Astrocyte (in vitro differentiated cells and primary cell): ENCODE results near the gene CDHR2. TPM values are rescaled to one million over a fixed set of nuclear protein-coding genes. Genes with fewer than 3 reads are reported as not detected.

Source experiments
- DNase-seq: peaks from one replicate; pipeline ENCODE4 v3.0.0-alpha.2; 2010; ENCODE audit warnings: low read depth
- FAIRE-seq: peaks from 2 replicates; lab custom pipeline; 2011; peaks lifted over from hg19 to GRCh38; lab: Jason Lieb, UNC
- H2AFZ ChIP-seq: 2 replicates; pipeline ENCODE4 v1.6.0; 2012; ENCODE audit warnings: low read depth, low read length, inconsistent platforms
- H3K27ac ChIP-seq: 2 replicates; pipeline ENCODE4 v1.5.1; 2011; ENCODE audit warnings: low read depth, low read length, inconsistent platforms
- H3K27me3 ChIP-seq: 2 replicates; pipeline ENCODE4 v1.6.0; 2011; ENCODE audit warnings: low read length, inconsistent platforms; ENCODE audit not compliant: insufficient read depth
- H3K36me3 ChIP-seq: 2 replicates; pipeline ENCODE4 v1.5.1; 2011; ENCODE audit warnings: low read length, inconsistent platforms; ENCODE audit not compliant: insufficient read depth
- H3K4me1 ChIP-seq: 2 replicates; pipeline ENCODE4 v1.5.1; 2011; ENCODE audit warnings: low read length, inconsistent platforms; ENCODE audit not compliant: insufficient read depth
- H3K4me2 ChIP-seq: 2 replicates; pipeline ENCODE4 v1.6.0; 2012; ENCODE audit warnings: low read length, inconsistent platforms
- H3K4me3 ChIP-seq: 2 replicates; pipeline ENCODE4 v1.5.1; 2011; ENCODE audit warnings: low read depth, mild to moderate bottlenecking, low read length, inconsistent platforms; ENCODE audit not compliant: insufficient read depth
- H3K79me2 ChIP-seq: 2 replicates; pipeline ENCODE4 v1.6.0; 2012; ENCODE audit warnings: mild to moderate bottlenecking, low read length, inconsistent platforms; ENCODE audit not compliant: insufficient read depth
- H3K9ac ChIP-seq: 2 replicates; pipeline ENCODE4 v1.6.0; 2012; ENCODE audit warnings: mild to moderate bottlenecking, low read length, inconsistent platforms
- H3K9me3 ChIP-seq: 2 replicates; pipeline ENCODE4 v1.5.1; 2012; ENCODE audit warnings: low read depth, mild to moderate bottlenecking, low read length, inconsistent platforms; ENCODE audit not compliant: insufficient read depth
- H4K20me1 ChIP-seq: 2 replicates; pipeline ENCODE4 v1.6.0; 2012; ENCODE audit warnings: low read length, inconsistent platforms; ENCODE audit not compliant: insufficient read depth
- H3K27ac Mint-ChIP-seq: one replicate; pipeline ENCODE4 v1.8.0; 2021; ENCODE audit warnings: mild to moderate bottlenecking, mixed read lengths; ENCODE audit not compliant: unreplicated experiment
- H3K27me3 Mint-ChIP-seq: one replicate; pipeline ENCODE4 v1.8.0; 2021; ENCODE audit warnings: low read depth, mixed read lengths; ENCODE audit not compliant: unreplicated experiment
- H3K36me3 Mint-ChIP-seq: one replicate; pipeline ENCODE4 v1.8.0; 2021; ENCODE audit warnings: low read depth, mixed read lengths; ENCODE audit not compliant: unreplicated experiment
- H3K4me1 Mint-ChIP-seq: one replicate; pipeline ENCODE4 v1.8.0; 2021; ENCODE audit warnings: low read depth, mixed read lengths; ENCODE audit not compliant: unreplicated experiment
- H3K4me3 Mint-ChIP-seq: one replicate; pipeline ENCODE4 v1.8.0; 2021; ENCODE audit warnings: mild to moderate bottlenecking, moderate library complexity, mixed read lengths; ENCODE audit not compliant: unreplicated experiment
- H3K9me3 Mint-ChIP-seq: one replicate; pipeline ENCODE4 v1.8.0; 2021; ENCODE audit warnings: mild to moderate bottlenecking, mixed read lengths; ENCODE audit not compliant: unreplicated experiment
- EZH2 ChIP-seq: IDR thresholded peaks from 2 replicates; pipeline ENCODE4 v1.6.1; 2012; ENCODE audit warnings: mild to moderate bottlenecking, low read length, inconsistent platforms; ENCODE audit not compliant: insufficient read depth
- total RNA-seq: library from RNA; stranded (reverse); gene quantifications from 2 replicates; pipeline ENCODE4 v1.2.1, GENCODE V29; 2021
- TF ChIP-seq, protein P1 (sequence below): IDR thresholded peaks from 2 replicates; pipeline ENCODE4 v1.5.1; 2011; ENCODE audit warnings: low read depth, mild to moderate bottlenecking, inconsistent platforms, low read length, moderate library complexity; ENCODE audit not compliant: insufficient read depth

The CDHR2 gene
- total RNA-seq, 1 donor from 2014 or later, result 0.43 TPM

DNA sequence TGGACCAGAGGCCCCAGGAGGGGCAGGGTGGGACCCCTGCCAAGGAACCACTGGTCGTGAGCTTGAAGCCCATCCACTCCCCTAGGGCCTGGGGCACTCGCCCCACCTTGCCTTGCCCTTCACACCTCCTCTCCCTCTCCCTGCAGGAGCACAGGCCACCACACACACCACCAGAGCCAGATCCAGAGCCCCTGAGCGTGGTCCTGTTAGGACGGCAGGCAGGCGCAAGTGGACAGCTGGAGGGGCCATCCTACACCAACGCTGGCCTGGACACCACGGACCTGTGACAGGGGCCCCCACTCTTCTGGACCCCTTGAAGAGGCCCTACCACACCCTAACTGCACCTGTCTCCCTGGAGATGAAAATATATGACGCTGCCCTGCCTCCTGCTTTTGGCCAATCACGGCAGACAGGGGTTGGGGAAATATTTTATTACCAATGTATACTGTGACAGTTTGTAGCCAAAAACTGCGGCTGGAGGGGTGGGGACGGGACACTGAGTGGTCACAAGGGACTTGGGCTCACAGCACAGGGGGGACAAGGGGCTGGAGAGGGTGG, 46.3 kb downstream of the CDHR2 start:
- H3K36me3 ChIP-seq, result no peaks in the 10 kb centered on the region
- peaks cover 5% of the 10 kb centered on the region for H3K4me1 Mint-ChIP-seq
- H3K4me2 ChIP-seq, result no peak overlapping the region
- H4K20me1 ChIP-seq, result no peaks in the 10 kb centered on the region
- peaks cover 5% of the 10 kb centered on the region for H3K9me3 ChIP-seq
- H3K4me3 Mint-ChIP-seq, result no peak overlapping the region
- H3K36me3 Mint-ChIP-seq, result peaks cover 13% of the 10 kb centered on the region
- FAIRE-seq (no peak), DNase-seq (no peak)
- H3K9me3 Mint-ChIP-seq, result peaks cover 7% of the 10 kb centered on the region
- no peaks in the 10 kb centered on the region for H3K4me1 ChIP-seq
- H3K27me3 Mint-ChIP-seq, result peaks cover 41% of the 10 kb centered on the region
- H3K4me3 ChIP-seq, result no peak overlapping the region
- TF ChIP-seq EZH2, result no peak
- TF ChIP-seq, protein P1, sequence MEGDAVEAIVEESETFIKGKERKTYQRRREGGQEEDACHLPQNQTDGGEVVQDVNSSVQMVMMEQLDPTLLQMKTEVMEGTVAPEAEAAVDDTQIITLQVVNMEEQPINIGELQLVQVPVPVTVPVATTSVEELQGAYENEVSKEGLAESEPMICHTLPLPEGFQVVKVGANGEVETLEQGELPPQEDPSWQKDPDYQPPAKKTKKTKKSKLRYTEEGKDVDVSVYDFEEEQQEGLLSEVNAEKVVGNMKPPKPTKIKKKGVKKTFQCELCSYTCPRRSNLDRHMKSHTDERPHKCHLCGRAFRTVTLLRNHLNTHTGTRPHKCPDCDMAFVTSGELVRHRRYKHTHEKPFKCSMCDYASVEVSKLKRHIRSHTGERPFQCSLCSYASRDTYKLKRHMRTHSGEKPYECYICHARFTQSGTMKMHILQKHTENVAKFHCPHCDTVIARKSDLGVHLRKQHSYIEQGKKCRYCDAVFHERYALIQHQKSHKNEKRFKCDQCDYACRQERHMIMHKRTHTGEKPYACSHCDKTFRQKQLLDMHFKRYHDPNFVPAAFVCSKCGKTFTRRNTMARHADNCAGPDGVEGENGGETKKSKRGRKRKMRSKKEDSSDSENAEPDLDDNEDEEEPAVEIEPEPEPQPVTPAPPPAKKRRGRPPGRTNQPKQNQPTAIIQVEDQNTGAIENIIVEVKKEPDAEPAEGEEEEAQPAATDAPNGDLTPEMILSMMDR, result no peak
- no peak overlapping the region for H3K27ac Mint-ChIP-seq
- no peak overlapping the region for H2AFZ ChIP-seq
- H3K79me2 ChIP-seq, result no peaks in the 10 kb centered on the region
- H3K9ac ChIP-seq, result no peak overlapping the region
- H3K27ac ChIP-seq, result no peak overlapping the region
- H3K27me3 ChIP-seq, result no peaks in the 10 kb centered on the region

DNA sequence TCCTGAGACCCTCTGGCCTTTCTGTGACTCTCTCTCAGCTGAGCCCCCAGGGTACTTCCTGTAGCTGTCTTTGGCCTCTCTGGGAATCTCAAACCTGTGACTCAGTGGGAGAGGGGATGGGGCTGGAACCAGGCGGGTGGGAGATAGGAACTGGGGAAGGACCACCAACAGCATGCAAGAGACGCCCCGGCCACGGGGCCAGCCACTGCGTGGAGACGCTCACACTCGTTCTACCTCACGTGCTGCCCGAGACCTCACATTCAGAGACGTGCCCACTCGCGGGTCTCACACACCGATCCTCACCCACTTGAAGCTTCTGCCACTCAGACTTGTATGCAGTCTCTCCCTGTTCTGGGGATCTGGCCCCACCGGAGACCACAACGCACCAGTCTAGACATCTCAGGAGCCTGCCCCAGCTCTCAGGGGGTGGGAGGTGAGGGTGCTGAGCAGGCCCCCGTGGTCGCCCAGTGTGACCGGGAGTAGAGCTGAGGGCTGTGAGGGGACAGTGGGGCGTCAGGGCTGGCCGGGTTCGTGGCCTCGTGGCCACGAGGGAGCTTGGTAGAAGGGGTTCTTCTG, 47.0 kb downstream of the CDHR2 start:
- Histone ChIP-seq H3K9ac (no peak overlapping the region), H3K4me3 (no peak overlapping the region), H3K9me3 (peaks cover 5% of the 10 kb centered on the region), H3K79me2 (no peaks in the 10 kb centered on the region), H3K27me3 (no peaks in the 10 kb centered on the region), H4K20me1 (peaks cover 3% of the 10 kb centered on the region), H3K27ac (no peak overlapping the region), H2AFZ (no peak overlapping the region), H3K36me3 (no peaks in the 10 kb centered on the region), H3K4me1 (no peaks in the 10 kb centered on the region), H3K4me2 (no peak overlapping the region)
- no peak for DNase-seq
- peaks cover 5% of the 10 kb centered on the region for H3K4me1 Mint-ChIP-seq
- H3K36me3 Mint-ChIP-seq, result peaks cover 13% of the 10 kb centered on the region
- peaks cover 41% of the 10 kb centered on the region for H3K27me3 Mint-ChIP-seq
- TF ChIP-seq, protein P1, result no peak
- TF ChIP-seq EZH2, result no peak
- H3K9me3 Mint-ChIP-seq, result peaks cover 7% of the 10 kb centered on the region
- FAIRE-seq, result no peak
- no peak overlapping the region for H3K4me3 Mint-ChIP-seq
- no peak overlapping the region for H3K27ac Mint-ChIP-seq
